Hematopoietic multipotent progenitor cell (in vitro differentiated cells): ENCODE results near the gene ITGA6. TPM values are rescaled to one million over a fixed set of nuclear protein-coding genes. Genes with fewer than 3 reads are reported as not detected.

ENCODE experiments used
- DNase-seq, 3 donors: peaks; one replicate each; pipeline ENCODE4 v3.0.0-alpha.2; 2011 to 2015; ENCODE audit warnings: low read depth in 2 of 3, low spot score in 2 of 3
- total RNA-seq: library from RNA; depleted of rRNA; stranded (reverse); fragments of >200 nt; gene quantifications from one replicate; pipeline ENCODE4 v1.2.3, GENCODE V29; 2012

ITGA6 gene
- total RNA-seq: 25.3 TPM

- DNase-seq: peak; percentile 62 to 78 (median 76)
These were observed at the start of gene ITGA6 for GRCh38 chr2:172427256-172427989. ITGA6 (plus strand) TSS chr2:172427586.

GRCh38 chr2:172380436-172381274 is 46.7 kb upstream of the ITGA6 start:
- peak in 2 of 3 donors; percentile 44 to 70 for DNase-seq

GRCh38 chr2:172381275-172382027 is 45.9 kb upstream of the ITGA6 start:
- DNase-seq: no peak

GRCh38 chr2:172387361-172387760 is 40.0 kb upstream of the ITGA6 start:
- no peak for DNase-seq

- peak in 1 of 3 donors; percentile 43 for DNase-seq
These were observed 37.6 kb upstream of the ITGA6 start for GRCh38 chr2:172389685-172390339.

GRCh38 chr2:172394002-172394401 is 33.4 kb upstream of the ITGA6 start:
- no peak for DNase-seq

GRCh38 chr2:172395503-172395902 is 31.9 kb upstream of the ITGA6 start:
- peak in 2 of 3 donors; percentile 82 to 93 for DNase-seq

GRCh38 chr2:172397148-172397834 is 30.1 kb upstream of the ITGA6 start:
- no peak for DNase-seq

- no peak for DNase-seq
These were observed 28.9 kb upstream of the ITGA6 start for GRCh38 chr2:172398440-172398839.

GRCh38 chr2:172399765-172400164 is 27.6 kb upstream of the ITGA6 start:
- no peak for DNase-seq

- no peak for DNase-seq
These were observed 25.2 kb upstream of the ITGA6 start for GRCh38 chr2:172402198-172402597.

GRCh38 chr2:172403402-172403801 is 24.0 kb upstream of the ITGA6 start:
- no peak for DNase-seq

GRCh38 chr2:172403881-172404468 is 23.4 kb upstream of the ITGA6 start:
- no peak for DNase-seq

- no peak for DNase-seq
These were observed 22.6 kb upstream of the ITGA6 start for GRCh38 chr2:172404824-172405223.

- no peak for DNase-seq
These were observed 21.7 kb upstream of the ITGA6 start for GRCh38 chr2:172405673-172406072.

GRCh38 chr2:172408143-172408766 is 19.1 kb upstream of the ITGA6 start:
- DNase-seq: no peak

GRCh38 chr2:172409042-172409441 is 18.3 kb upstream of the ITGA6 start:
- DNase-seq: no peak

- no peak for DNase-seq
These were observed 14.3 kb upstream of the ITGA6 start for GRCh38 chr2:172412984-172413492.
